Measurements from ENCODE around the gene HLA-A.
"Not testable (repeated sequence)": the region's sequence is repeated elsewhere in the genome, so short reads cannot be mapped to it uniquely, and the experiment has no call there.

Gene HLA-A

GRCh38 chr6:29976588-29977424 is 34.5 kb downstream of the HLA-A start:
- no peak overlapping the region for H3K4me3 ChIP-seq (IDR thresholded peaks at IDR 0.05; ENCODE audit: insufficient read depth, low read depth, low read length)
- peaks cover 16% of the 10 kb centered on the region for H3K4me1 ChIP-seq (ENCODE audit: low read depth, poor library complexity, severe bottlenecking)
- no peaks in the 10 kb centered on the region for H3K36me3 ChIP-seq (ENCODE audit: insufficient read depth)
- peak overlapping the region; percentile 77; the same call in 1 of the 2 replicates for H3K4me2 ChIP-seq
- no peaks in the 10 kb centered on the region for H4K20me1 ChIP-seq (ENCODE audit: insufficient read depth)
- no peak overlapping the region for H3K27ac ChIP-seq
- peak overlapping the region; percentile 64; the same call in 1 of the 2 replicates for H2AFZ ChIP-seq (ENCODE audit: low read depth)
- no peak overlapping the region; the same call in 1 of the 2 replicates for H3K9ac ChIP-seq
- H3K27me3 ChIP-seq (ENCODE audit: insufficient read depth, low read depth) = 0 out of 2 replicates have a peak, but pooled peaks cover 6% of the 10 kb centered on the region
- no peaks in the 10 kb centered on the region for H3K79me2 ChIP-seq (ENCODE audit: insufficient read depth, low read depth)
- TF ChIP-seq, protein P1, sequence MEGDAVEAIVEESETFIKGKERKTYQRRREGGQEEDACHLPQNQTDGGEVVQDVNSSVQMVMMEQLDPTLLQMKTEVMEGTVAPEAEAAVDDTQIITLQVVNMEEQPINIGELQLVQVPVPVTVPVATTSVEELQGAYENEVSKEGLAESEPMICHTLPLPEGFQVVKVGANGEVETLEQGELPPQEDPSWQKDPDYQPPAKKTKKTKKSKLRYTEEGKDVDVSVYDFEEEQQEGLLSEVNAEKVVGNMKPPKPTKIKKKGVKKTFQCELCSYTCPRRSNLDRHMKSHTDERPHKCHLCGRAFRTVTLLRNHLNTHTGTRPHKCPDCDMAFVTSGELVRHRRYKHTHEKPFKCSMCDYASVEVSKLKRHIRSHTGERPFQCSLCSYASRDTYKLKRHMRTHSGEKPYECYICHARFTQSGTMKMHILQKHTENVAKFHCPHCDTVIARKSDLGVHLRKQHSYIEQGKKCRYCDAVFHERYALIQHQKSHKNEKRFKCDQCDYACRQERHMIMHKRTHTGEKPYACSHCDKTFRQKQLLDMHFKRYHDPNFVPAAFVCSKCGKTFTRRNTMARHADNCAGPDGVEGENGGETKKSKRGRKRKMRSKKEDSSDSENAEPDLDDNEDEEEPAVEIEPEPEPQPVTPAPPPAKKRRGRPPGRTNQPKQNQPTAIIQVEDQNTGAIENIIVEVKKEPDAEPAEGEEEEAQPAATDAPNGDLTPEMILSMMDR (conservative IDR thresholded peaks at IDR 0.05; ENCODE audit: low read depth, low read length) = no peak; the same call in 1 of the 2 replicates

DNA sequence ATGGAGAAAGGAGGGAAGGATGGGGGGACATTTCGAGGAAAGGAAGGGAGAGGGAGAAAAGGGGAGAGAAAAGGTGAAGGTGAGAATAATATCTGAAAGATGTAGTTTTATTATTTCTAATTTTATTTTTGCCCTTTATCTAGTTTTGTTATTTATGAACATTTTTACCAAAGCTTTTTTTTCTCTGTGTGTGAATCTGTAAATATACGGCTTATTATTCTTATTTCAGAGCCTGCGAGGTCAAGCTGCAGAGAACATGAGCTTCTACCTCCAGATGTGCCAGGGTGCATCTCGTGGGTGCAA is 35.0 kb downstream of the HLA-A start:
- Histone ChIP-seq H3K79me2 (ENCODE audit: insufficient read depth, low read depth) (no peaks in the 10 kb centered on the region), H3K36me3 (ENCODE audit: insufficient read depth) (no peaks in the 10 kb centered on the region), H2AFZ (ENCODE audit: low read depth) (peak overlapping the region; percentile 64; the same call in 1 of the 2 replicates), H3K4me3 (IDR thresholded peaks at IDR 0.05; ENCODE audit: insufficient read depth, low read depth, low read length) (no peak overlapping the region), H3K27me3 (ENCODE audit: insufficient read depth, low read depth) (0 out of 2 replicates have a peak, but pooled peaks cover 6% of the 10 kb centered on the region), H3K9ac (no peak overlapping the region), H3K27ac (no peak overlapping the region), H3K4me2 (peak overlapping the region; percentile 77; the same call in 1 of the 2 replicates), H3K4me1 (ENCODE audit: low read depth, poor library complexity, severe bottlenecking) (peaks cover 12% of the 10 kb centered on the region), H4K20me1 (ENCODE audit: insufficient read depth) (no peaks in the 10 kb centered on the region)
- TF ChIP-seq, protein P1 (conservative IDR thresholded peaks at IDR 0.05; ENCODE audit: low read depth, low read length) = no peak

DNA sequence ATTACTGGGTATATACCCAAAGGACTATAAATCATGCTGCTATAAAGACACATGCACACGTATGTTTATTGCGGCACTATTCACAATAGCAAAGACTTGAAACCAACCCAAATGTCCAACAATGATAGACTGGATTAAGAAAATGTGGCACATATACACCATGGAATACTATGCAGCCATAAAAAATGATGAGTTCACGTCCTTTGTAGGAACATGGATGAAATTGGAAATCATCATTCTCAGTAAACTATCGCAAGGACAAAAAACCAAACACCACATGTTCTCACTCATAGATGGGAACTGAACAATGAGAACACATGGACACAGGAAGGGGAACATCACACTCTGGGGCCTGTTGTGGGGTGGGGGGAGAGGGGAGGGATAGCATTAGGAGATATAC is 37.7 kb downstream of the HLA-A start:
- not testable (repeated sequence) for H3K27me3 ChIP-seq (ENCODE audit: insufficient read depth, low read depth); H4K20me1 ChIP-seq (ENCODE audit: insufficient read depth); H3K4me3 ChIP-seq (IDR thresholded peaks at IDR 0.05; ENCODE audit: insufficient read depth, low read depth, low read length); H3K27ac ChIP-seq; H3K4me1 ChIP-seq (ENCODE audit: low read depth, poor library complexity, severe bottlenecking); H2AFZ ChIP-seq (ENCODE audit: low read depth); H3K9ac ChIP-seq; H3K4me2 ChIP-seq; H3K79me2 ChIP-seq (ENCODE audit: insufficient read depth, low read depth); H3K36me3 ChIP-seq (ENCODE audit: insufficient read depth)

DNA sequence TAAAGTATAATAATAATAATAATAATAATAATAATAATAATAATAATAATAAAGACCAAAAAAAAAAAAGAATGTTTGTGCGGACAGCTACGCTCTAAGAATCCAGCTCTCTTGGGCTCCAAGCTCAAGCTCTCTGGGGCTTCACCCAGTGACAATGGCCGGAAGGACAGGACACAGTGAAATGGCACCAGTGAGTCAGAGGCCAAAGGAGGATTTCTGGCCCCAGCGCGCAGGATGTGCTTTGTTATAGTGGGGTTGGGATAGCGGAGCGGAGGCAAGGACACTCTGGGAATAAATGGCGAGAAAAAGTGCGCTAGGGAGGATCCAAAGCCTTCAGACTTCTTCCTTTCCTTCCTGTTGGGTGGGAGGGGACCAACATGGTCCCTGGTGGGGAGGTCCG is 38.2 kb downstream of the HLA-A start:
- Histone ChIP-seq H3K27ac (no peak overlapping the region), H3K27me3 (ENCODE audit: insufficient read depth, low read depth) (0 out of 2 replicates have a peak, but pooled peaks cover 6% of the 10 kb centered on the region), H3K4me2 (no peak overlapping the region), H2AFZ (ENCODE audit: low read depth) (no peak overlapping the region), H3K4me3 (IDR thresholded peaks at IDR 0.05; ENCODE audit: insufficient read depth, low read depth, low read length) (no peak overlapping the region), H3K79me2 (ENCODE audit: insufficient read depth, low read depth) (no peaks in the 10 kb centered on the region), H4K20me1 (ENCODE audit: insufficient read depth) (no peaks in the 10 kb centered on the region), H3K9ac (no peak overlapping the region), H3K4me1 (ENCODE audit: low read depth, poor library complexity, severe bottlenecking) (peaks cover 6% of the 10 kb centered on the region), H3K36me3 (ENCODE audit: insufficient read depth) (no peaks in the 10 kb centered on the region)
- TF ChIP-seq, protein P1 (conservative IDR thresholded peaks at IDR 0.05; ENCODE audit: low read depth, low read length) = no peak
